H1 (cell line): ENCODE measurements around the gene MYG1. TPM values are rescaled to one million over a fixed set of nuclear protein-coding genes. Genes with fewer than 3 reads are reported as not detected.

Experiments
- KDM4A ChIP-seq: IDR thresholded peaks from one replicate; pipeline ENCODE4 v1.7.1; 2012; ENCODE audit warnings: low read depth, mild to moderate bottlenecking, moderate library complexity, low read length, inconsistent platforms; ENCODE audit not compliant: severe bottlenecking
- polyA plus RNA-seq, 7 experiments: library from polyadenylated mRNA; depleted of rRNA in 3 of 7; stranded (reverse) in 5 of 7; unstranded in 2 of 7; fragments of >200 nt in 5 of 7; fragments of 200-250 nt in 2 of 7; gene quantifications; 1 replicate in 5 of 7; 2 replicates in 1 of 7; 4 replicates in 1 of 7; pipeline versions ENCODE4 v1.2.1 to v1.2.3, GENCODE V29; 2011 to 2013; ENCODE audit warnings: missing spikeins in 2 of 7, mixed read lengths in 2 of 7
- total RNA-seq: library from RNA; stranded (reverse); fragmentation: NEBNext Ultra II Directional; extraction: Animal tissue kit (Norgen Biotek cat#: 25700); gene quantifications from 2 replicates; pipeline ENCODE4 v1.2.1, GENCODE V29; 2021

Gene MYG1
- total and polyA plus RNA-seq, 2 of the 8 experiments (the other 6 are each of a cell fraction or from before 2014, with no cell fraction given): 83.3 to 104 TPM

DNA sequence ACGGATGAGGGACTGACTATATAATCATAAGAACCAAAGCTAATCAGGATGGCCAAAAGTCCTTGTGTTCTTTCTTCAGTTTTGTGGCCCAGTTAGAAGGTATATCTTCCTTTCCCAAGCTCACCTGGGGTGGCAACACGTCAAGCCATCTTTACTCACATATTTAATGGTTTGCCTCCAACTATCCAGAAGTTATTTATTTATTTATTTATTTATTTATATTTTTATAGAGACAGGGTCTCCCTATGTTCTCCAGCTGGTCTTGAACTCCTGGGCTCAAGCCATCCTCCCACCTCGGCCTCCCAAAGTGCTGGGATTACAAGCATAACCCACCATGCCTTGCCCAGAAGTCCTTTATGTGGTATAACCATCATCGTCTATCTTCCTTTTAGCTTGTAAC is 48.4 kb downstream of the MYG1 start (continued):
- no peak for TF ChIP-seq KDM4A
